ENCODE measurements around the gene LRRC14B.
"Not testable (repeated sequence)": the region's sequence is repeated elsewhere in the genome, so short reads cannot be mapped to it uniquely, and the experiment has no call there.

- not testable (repeated sequence) for TF ChIP-seq CTCF (conservative IDR thresholded peaks at IDR 0.05; ENCODE audit: low read depth, low read length); EZH2 (IDR thresholded peaks at IDR 0.05; ENCODE audit: borderline replicate concordance, low read depth, low read length, poor library complexity, severe bottlenecking)
Measured at GRCh38 chr5:243683-244367, 52.5 kb downstream of the LRRC14B start.

All from A673 (cell line).